ENCODE results near the gene CRIM1.
A peak's percentile ranks its signal among the peaks of the same experiment; 100 is the strongest.
"Not testable (repeated sequence)": the region's sequence is repeated elsewhere in the genome, so short reads cannot be mapped to it uniquely, and the experiment has no call there.

CRIM1 gene, protein sequence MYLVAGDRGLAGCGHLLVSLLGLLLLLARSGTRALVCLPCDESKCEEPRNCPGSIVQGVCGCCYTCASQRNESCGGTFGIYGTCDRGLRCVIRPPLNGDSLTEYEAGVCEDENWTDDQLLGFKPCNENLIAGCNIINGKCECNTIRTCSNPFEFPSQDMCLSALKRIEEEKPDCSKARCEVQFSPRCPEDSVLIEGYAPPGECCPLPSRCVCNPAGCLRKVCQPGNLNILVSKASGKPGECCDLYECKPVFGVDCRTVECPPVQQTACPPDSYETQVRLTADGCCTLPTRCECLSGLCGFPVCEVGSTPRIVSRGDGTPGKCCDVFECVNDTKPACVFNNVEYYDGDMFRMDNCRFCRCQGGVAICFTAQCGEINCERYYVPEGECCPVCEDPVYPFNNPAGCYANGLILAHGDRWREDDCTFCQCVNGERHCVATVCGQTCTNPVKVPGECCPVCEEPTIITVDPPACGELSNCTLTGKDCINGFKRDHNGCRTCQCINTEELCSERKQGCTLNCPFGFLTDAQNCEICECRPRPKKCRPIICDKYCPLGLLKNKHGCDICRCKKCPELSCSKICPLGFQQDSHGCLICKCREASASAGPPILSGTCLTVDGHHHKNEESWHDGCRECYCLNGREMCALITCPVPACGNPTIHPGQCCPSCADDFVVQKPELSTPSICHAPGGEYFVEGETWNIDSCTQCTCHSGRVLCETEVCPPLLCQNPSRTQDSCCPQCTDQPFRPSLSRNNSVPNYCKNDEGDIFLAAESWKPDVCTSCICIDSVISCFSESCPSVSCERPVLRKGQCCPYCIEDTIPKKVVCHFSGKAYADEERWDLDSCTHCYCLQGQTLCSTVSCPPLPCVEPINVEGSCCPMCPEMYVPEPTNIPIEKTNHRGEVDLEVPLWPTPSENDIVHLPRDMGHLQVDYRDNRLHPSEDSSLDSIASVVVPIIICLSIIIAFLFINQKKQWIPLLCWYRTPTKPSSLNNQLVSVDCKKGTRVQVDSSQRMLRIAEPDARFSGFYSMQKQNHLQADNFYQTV

DNA sequence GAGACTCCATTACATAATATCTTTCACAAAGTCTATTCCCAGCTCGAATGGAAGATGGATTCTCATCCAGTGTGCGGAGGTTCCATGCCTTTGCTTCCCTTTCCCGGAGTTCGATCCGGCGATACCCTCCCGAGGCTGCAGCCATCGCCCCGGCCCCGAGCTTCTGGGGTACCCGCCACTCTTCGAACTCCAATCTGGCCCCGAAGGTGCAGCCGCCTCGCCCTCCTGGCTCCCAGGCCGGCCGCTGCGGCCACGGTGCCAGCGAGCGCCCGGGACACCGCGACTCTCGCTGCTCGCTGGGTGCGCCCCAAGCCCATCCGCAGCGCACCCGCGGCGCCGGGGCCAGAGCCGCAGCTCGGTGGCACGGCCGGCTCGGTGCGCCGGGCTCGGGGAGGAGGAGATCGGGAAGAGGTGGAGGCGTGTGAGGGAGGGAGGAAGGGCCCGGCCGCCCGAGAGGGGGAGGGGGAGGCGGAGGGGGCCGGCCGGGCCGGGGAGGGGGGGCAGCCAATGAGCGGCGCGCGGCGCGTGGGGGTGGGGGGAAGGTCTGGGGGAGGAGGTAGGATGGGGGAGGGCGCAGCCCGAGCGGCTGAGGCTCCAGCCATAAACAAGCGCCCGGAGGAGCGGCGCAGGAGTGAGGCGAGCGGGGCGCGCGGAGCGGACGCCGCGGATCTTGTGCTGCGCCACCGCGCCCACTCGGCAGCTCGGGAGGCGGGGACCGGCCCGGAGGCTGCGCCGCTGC, at the start of gene CRIM1:
TSS of gene CRIM1 (plus strand) at position 628 of the 739 bp plus-strand sequence. CDS start 515 bp downstream, outside the sequence.
- Histone ChIP-seq H3K9ac (ENCODE audit: low read depth, low read length) (peak within 1 kb of the TSS; percentile 66), H3K27me3 (ENCODE audit: control insufficient read depth, insufficient read depth, low read length) (peaks cover 12% of the 10 kb centered on the region), H3K27ac (ENCODE audit: low read depth, low read length) (peak within 1 kb of the TSS; percentile 86), H3K4me3 (ENCODE audit: low read depth, low read length) (peak within 1 kb of the TSS; percentile 78), H3K9me3 (ENCODE audit: control insufficient read depth, insufficient read depth, low read length) (no peaks in the 10 kb centered on the region), H3K36me3 (ENCODE audit: control insufficient read depth, insufficient read depth, low read length) (no peaks in the 10 kb centered on the region), H3K4me1 (ENCODE audit: control insufficient read depth, insufficient read depth, low read length) (peaks cover 45% of the 10 kb centered on the region)

GRCh38 chr2:36307441-36307840, 48.1 kb upstream of the CRIM1 start:
- H3K36me3 ChIP-seq (ENCODE audit: control insufficient read depth, insufficient read depth, low read length) = no peaks in the 10 kb centered on the region
- H3K9ac ChIP-seq (ENCODE audit: low read depth, low read length) = no peak overlapping the region
- no peak overlapping the region for H3K27ac ChIP-seq (ENCODE audit: low read depth, low read length)
- no peaks in the 10 kb centered on the region for H3K27me3 ChIP-seq (ENCODE audit: control insufficient read depth, insufficient read depth, low read length)
- no peak overlapping the region for H3K4me3 ChIP-seq (ENCODE audit: low read depth, low read length)
- H3K9me3 ChIP-seq (ENCODE audit: control insufficient read depth, insufficient read depth, low read length) = no peaks in the 10 kb centered on the region
- no peaks in the 10 kb centered on the region for H3K4me1 ChIP-seq (ENCODE audit: control insufficient read depth, insufficient read depth, low read length)

DNA sequence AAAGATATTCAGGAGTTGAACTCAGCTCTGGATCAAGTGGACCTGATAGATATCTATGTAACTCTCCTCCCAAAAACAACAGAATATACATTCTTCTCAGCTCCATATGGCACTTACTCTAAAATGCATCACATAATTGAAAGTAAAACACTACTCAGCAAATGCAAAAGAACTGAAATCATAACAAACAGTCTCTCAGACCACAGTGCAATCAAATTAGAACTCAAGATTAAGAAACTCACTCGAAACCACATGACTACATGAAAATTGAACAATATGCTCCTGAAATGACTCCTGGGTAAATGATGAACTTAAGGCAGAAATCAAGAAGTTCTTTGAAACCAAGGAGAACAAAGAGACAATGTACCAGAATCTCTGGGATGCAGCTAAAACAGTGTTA, 45.1 kb upstream of the CRIM1 start:
- H3K27me3 ChIP-seq (ENCODE audit: control insufficient read depth, insufficient read depth, low read length); H3K9me3 ChIP-seq (ENCODE audit: control insufficient read depth, insufficient read depth, low read length); H3K9ac ChIP-seq (ENCODE audit: low read depth, low read length); H3K36me3 ChIP-seq (ENCODE audit: control insufficient read depth, insufficient read depth, low read length); H3K4me1 ChIP-seq (ENCODE audit: control insufficient read depth, insufficient read depth, low read length); H3K4me3 ChIP-seq (ENCODE audit: low read depth, low read length); H3K27ac ChIP-seq (ENCODE audit: low read depth, low read length): not testable (repeated sequence)

DNA sequence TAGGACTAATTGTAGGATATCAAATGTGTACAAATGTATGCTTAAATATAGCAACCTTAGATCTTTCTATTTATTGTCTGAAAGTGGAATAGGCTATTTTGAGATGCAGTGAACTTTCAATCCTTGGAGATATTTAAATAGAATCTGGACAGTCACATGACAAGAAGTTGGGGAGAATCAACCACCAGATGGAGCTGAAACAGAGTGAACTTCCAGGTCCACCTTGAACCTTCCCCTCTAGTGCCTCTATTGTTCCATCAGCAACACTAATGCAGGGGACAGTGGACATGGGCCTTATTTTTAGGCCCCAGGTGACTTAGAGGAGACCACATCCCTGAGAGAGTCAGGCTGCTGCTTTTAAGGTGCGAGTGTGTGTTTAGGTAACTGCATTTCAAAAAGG, 37.0 kb upstream of the CRIM1 start:
- no peak overlapping the region for H3K27ac ChIP-seq (ENCODE audit: low read depth, low read length)

DNA sequence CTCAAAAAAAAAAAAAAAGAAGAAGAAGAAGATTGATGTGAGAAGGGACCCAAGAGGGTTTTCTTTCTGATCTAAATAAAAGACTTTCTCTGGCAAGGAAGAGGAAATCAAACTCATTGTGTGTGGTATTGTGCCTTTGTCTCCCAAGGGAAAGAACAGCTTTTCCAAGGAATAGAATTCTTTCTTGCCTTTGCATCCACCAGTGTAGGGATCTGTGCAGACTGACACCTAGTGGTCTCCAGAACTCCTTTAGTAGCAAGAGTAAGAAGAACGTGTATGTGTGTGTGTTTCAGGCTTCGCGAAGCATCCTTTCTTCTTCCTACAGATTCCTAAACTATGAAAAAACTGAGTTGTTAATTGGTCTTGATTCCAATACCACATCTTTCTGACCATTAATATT, 33.5 kb upstream of the CRIM1 start:
- H3K9ac ChIP-seq (ENCODE audit: low read depth, low read length) = no peak overlapping the region
- H3K27me3 ChIP-seq (ENCODE audit: control insufficient read depth, insufficient read depth, low read length) = no peaks in the 10 kb centered on the region
- peaks cover 3% of the 10 kb centered on the region; the same call in 1 of the 2 replicates for H3K4me1 ChIP-seq (ENCODE audit: control insufficient read depth, insufficient read depth, low read length)
- H3K36me3 ChIP-seq (ENCODE audit: control insufficient read depth, insufficient read depth, low read length) = no peaks in the 10 kb centered on the region
- no peak overlapping the region for H3K4me3 ChIP-seq (ENCODE audit: low read depth, low read length)
- H3K9me3 ChIP-seq (ENCODE audit: control insufficient read depth, insufficient read depth, low read length) = peaks cover 6% of the 10 kb centered on the region; the same call in 1 of the 2 replicates
- no peak overlapping the region for H3K27ac ChIP-seq (ENCODE audit: low read depth, low read length)

More for the DNA sequence above, 37.0 kb upstream of the CRIM1 start:
- Histone ChIP-seq H3K9me3 (ENCODE audit: control insufficient read depth, insufficient read depth, low read length) (peaks cover 16% of the 10 kb centered on the region), H3K36me3 (ENCODE audit: control insufficient read depth, insufficient read depth, low read length) (no peaks in the 10 kb centered on the region), H3K4me3 (ENCODE audit: low read depth, low read length) (no peak overlapping the region), H3K27me3 (ENCODE audit: control insufficient read depth, insufficient read depth, low read length) (no peaks in the 10 kb centered on the region), H3K4me1 (ENCODE audit: control insufficient read depth, insufficient read depth, low read length) (peaks cover 3% of the 10 kb centered on the region; the same call in 1 of the 2 replicates), H3K9ac (ENCODE audit: low read depth, low read length) (no peak overlapping the region)

- no peaks in the 10 kb centered on the region for H3K36me3 ChIP-seq (ENCODE audit: control insufficient read depth, insufficient read depth, low read length)
- H3K27me3 ChIP-seq (ENCODE audit: control insufficient read depth, insufficient read depth, low read length) = no peaks in the 10 kb centered on the region
- no peak overlapping the region for H3K27ac ChIP-seq (ENCODE audit: low read depth, low read length)
- H3K9ac ChIP-seq (ENCODE audit: low read depth, low read length) = no peak overlapping the region
- peaks cover 22% of the 10 kb centered on the region for H3K4me1 ChIP-seq (ENCODE audit: control insufficient read depth, insufficient read depth, low read length)
- peaks cover 6% of the 10 kb centered on the region; the same call in 1 of the 2 replicates for H3K9me3 ChIP-seq (ENCODE audit: control insufficient read depth, insufficient read depth, low read length)
- H3K4me3 ChIP-seq (ENCODE audit: low read depth, low read length) = no peak overlapping the region
Observed at GRCh38 chr2:36326286-36326685, 29.3 kb upstream of the CRIM1 start.

DNA sequence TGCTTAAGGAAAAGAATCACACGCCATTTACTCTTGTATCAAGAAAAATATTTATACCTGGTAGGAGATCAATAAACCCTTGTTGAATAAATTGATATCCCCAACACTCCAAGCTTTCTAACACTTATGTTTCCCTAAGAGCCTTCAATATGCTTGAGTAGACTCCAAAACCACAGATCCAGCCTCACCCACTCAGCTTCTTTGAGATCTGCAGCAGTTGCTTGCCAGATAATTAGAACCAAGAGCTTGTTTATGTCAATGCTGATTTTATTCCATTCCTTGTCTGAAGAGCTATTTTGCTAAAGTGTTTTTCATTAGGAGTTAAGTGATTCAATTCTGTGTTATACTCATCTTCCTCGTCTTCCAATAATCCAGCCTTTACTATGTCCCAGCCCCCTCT, 26.3 kb upstream of the CRIM1 start:
- H3K27ac ChIP-seq (ENCODE audit: low read depth, low read length) = no peak overlapping the region
- no peaks in the 10 kb centered on the region for H3K36me3 ChIP-seq (ENCODE audit: control insufficient read depth, insufficient read depth, low read length)
- no peaks in the 10 kb centered on the region for H3K27me3 ChIP-seq (ENCODE audit: control insufficient read depth, insufficient read depth, low read length)
- no peak overlapping the region for H3K9ac ChIP-seq (ENCODE audit: low read depth, low read length)
- H3K4me1 ChIP-seq (ENCODE audit: control insufficient read depth, insufficient read depth, low read length) = peaks cover 19% of the 10 kb centered on the region
- no peak overlapping the region for H3K4me3 ChIP-seq (ENCODE audit: low read depth, low read length)
- H3K9me3 ChIP-seq (ENCODE audit: control insufficient read depth, insufficient read depth, low read length) = peaks cover 1% of the 10 kb centered on the region; the same call in 1 of the 2 replicates

GRCh38 chr2:36329746-36330472, 25.7 kb upstream of the CRIM1 start:
- H3K9ac ChIP-seq (ENCODE audit: low read depth, low read length) = no peak overlapping the region
- H3K27ac ChIP-seq (ENCODE audit: low read depth, low read length) = no peak overlapping the region

DNA sequence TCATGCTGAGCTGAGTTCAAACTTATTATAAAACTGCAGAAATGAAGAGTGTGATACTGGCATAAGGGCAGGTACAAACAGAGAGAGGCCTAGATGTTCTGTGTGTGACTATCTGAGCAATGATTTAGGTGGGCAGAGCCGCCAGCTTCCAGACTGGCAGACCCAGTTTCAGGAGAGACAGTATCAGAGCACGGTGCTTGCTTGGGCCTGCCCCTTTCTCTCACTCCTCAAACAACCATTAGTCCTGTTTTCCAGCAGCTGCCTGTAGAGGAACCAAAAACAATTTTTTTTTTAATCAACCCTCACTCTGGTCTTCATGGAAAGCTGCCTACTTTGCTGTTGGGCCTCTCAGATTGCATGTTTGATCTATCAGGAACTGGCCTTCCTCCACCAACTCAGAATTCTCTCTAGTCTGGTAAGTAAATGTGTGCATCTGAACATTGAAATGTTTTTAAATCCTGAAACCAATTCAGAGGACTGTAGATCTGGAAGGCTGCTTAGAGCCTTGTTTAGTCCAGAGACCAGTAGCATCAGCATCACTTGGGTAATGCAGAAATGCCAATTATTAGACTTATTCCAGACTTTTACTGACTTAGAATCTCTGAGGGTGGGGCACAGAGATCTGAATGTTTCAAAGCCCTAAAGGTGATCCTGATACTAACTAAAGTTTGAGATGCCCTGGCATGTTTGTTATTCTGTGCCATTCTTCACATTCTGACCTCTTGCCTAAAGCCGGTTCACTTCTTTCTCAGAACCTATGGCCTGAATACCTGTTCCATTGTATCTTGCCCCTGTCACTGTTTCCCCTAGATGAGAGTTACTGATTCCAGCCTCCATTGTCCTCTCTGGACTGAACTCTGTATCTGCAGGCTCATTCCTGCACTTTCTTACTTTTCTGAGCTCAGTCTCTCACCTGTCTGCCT, 24.8 kb upstream of the CRIM1 start:
- Histone ChIP-seq H3K9me3 (ENCODE audit: control insufficient read depth, insufficient read depth, low read length) (no peaks in the 10 kb centered on the region), H3K27me3 (ENCODE audit: control insufficient read depth, insufficient read depth, low read length) (no peaks in the 10 kb centered on the region), H3K27ac (ENCODE audit: low read depth, low read length) (no peak overlapping the region), H3K36me3 (ENCODE audit: control insufficient read depth, insufficient read depth, low read length) (no peaks in the 10 kb centered on the region), H3K4me1 (ENCODE audit: control insufficient read depth, insufficient read depth, low read length) (peaks cover 19% of the 10 kb centered on the region), H3K9ac (ENCODE audit: low read depth, low read length) (no peak overlapping the region), H3K4me3 (ENCODE audit: low read depth, low read length) (no peak overlapping the region)

More at GRCh38 chr2:36329746-36330472, 25.7 kb upstream of the CRIM1 start:
- H3K9me3 ChIP-seq (ENCODE audit: control insufficient read depth, insufficient read depth, low read length) = no peaks in the 10 kb centered on the region
- peaks cover 19% of the 10 kb centered on the region for H3K4me1 ChIP-seq (ENCODE audit: control insufficient read depth, insufficient read depth, low read length)
- no peaks in the 10 kb centered on the region for H3K27me3 ChIP-seq (ENCODE audit: control insufficient read depth, insufficient read depth, low read length)
- H3K36me3 ChIP-seq (ENCODE audit: control insufficient read depth, insufficient read depth, low read length) = no peaks in the 10 kb centered on the region
- H3K4me3 ChIP-seq (ENCODE audit: low read depth, low read length) = no peak overlapping the region

All from HUES48 (cell line).